Astrocyte of the spinal cord (primary cell): ENCODE measurements around the gene PKD1L1.

Experiments used
- DNase-seq: peaks from one replicate; pipeline ENCODE4 v3.0.0; 2011; ENCODE audit warnings: low read depth, low spot score
- H3K4me3 ChIP-seq: 2 replicates; pipeline ENCODE4 v1.5.1; 2011; ENCODE audit warnings: low read depth, mild to moderate bottlenecking, low read length, moderate library complexity
- in situ Hi-C: cut with HindIII; loops from 2 replicates; pipeline ENCODE4 v1.10.0; 2017; ENCODE audit warnings: low sequenced_read_pairs
- TF ChIP-seq, protein P1 (sequence below): IDR thresholded peaks from 2 replicates; pipeline ENCODE4 v1.5.1; 2012; ENCODE audit warnings: low read depth, mild to moderate bottlenecking, low read length, inconsistent platforms

PKD1L1 gene

GRCh38 chr7:47875998-47876744 lies 72.1 kb downstream of the PKD1L1 start:
- no peak overlapping the region for H3K4me3 ChIP-seq
- TF ChIP-seq, protein P1, sequence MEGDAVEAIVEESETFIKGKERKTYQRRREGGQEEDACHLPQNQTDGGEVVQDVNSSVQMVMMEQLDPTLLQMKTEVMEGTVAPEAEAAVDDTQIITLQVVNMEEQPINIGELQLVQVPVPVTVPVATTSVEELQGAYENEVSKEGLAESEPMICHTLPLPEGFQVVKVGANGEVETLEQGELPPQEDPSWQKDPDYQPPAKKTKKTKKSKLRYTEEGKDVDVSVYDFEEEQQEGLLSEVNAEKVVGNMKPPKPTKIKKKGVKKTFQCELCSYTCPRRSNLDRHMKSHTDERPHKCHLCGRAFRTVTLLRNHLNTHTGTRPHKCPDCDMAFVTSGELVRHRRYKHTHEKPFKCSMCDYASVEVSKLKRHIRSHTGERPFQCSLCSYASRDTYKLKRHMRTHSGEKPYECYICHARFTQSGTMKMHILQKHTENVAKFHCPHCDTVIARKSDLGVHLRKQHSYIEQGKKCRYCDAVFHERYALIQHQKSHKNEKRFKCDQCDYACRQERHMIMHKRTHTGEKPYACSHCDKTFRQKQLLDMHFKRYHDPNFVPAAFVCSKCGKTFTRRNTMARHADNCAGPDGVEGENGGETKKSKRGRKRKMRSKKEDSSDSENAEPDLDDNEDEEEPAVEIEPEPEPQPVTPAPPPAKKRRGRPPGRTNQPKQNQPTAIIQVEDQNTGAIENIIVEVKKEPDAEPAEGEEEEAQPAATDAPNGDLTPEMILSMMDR = no peak
- DNase-seq = no peak
- in situ Hi-C loops = no loop called here

DNA sequence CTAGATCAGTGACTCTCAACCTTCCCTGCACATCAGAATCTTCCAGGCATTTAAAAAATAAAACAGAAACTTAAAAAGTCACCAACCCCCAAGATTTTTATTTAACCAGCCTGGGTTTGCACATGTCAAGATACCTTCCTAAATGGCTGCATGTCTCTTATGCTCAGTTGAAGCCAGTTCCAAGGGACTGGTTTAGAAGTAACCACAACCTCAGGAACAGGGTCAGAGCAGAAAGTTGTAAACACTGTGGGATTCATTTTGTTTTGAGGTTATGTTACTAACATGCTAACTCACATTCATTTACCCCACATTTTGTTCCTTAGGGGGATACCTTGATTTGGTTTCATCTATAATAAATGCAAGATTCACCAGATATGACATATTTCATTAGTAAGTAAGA lies 72.9 kb downstream of the PKD1L1 start:
- in situ Hi-C loops = no loop called here
- TF ChIP-seq, protein P1 = no peak
- no peak for DNase-seq
- H3K4me3 ChIP-seq = no peak overlapping the region

- in situ Hi-C loops = no loop called here
- TF ChIP-seq, protein P1 = no peak
- peak; percentile 16 for DNase-seq
- no peak overlapping the region for H3K4me3 ChIP-seq
Measured at GRCh38 chr7:47873762-47874161, 74.5 kb downstream of the PKD1L1 start.

GRCh38 chr7:47867286-47867685 lies 81.0 kb downstream of the PKD1L1 start:
- DNase-seq = no peak
- TF ChIP-seq, protein P1 = no peak
- in situ Hi-C loops = no loop called here
- H3K4me3 ChIP-seq = no peak overlapping the region

DNA sequence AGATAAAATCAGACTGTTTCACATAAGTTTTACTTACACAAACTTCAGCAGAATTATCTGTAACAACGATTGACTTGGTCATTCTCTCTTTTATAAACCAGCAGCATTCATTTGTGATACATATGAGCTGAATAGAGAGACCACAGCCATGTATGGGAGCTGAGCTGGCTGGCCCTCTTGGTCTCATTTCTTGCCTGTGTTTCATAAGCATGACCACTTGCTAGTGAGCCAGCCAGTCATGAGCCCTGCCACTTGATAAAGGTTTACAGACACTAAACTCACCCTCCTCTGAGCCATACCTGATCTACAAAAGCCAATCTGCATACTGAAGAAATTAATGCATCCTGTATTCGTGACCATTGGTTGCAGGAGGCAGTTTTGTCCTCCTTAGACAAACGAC lies 82.1 kb downstream of the PKD1L1 start:
- no peak for DNase-seq
- H3K4me3 ChIP-seq = no peak overlapping the region
- TF ChIP-seq, protein P1 = no peak
- in situ Hi-C loops = no loop called here

- in situ Hi-C loops = no loop called here
- TF ChIP-seq, protein P1 = peak; percentile 16
- no peak for DNase-seq
- H3K4me3 ChIP-seq = no peak overlapping the region
Measured at GRCh38 chr7:47852330-47853245, 95.7 kb downstream of the PKD1L1 start.
